GM23338 (cell line): Measurements from ENCODE around the gene SEMA3E. TPM values are rescaled to one million over a fixed set of nuclear protein-coding genes. Genes with fewer than 3 reads are reported as not detected.
A peak's percentile ranks its signal among the peaks of the same experiment; 100 is the strongest.

ENCODE experiments used
- ATAC-seq: fragments of 200-7000 bp; cut with Tn5 transposase; 3 replicates; pipeline ENCODE4 v1.9.1; 2020
- DNase-seq: peaks from one replicate; pipeline ENCODE4 v3.0.0-alpha.2; 2015; ENCODE audit warnings: low spot score
- H2AFZ ChIP-seq: fragments of 200-600 bp; sonication (generic); 2 replicates; pipeline ENCODE4 v1.8.0; 2016; ENCODE audit warnings: antibody characterized with exemption, mild to moderate bottlenecking, moderate library complexity
- H3F3A ChIP-seq: fragments of 200-600 bp; sonication (generic); replicated peaks from 2 replicates; pipeline ENCODE4 v1.8.0; 2017; ENCODE audit warnings: antibody characterized with exemption, mixed run types, low read depth
- H3K27ac ChIP-seq: fragments of 200-600 bp; sonication (generic); 2 replicates; pipeline ENCODE4 v1.6.1; 2016; ENCODE audit warnings: low read depth
- H3K27me3 ChIP-seq: fragments of 200-600 bp; sonication (generic); 2 replicates; pipeline ENCODE4 v1.8.0; 2016; ENCODE audit warnings: mild to moderate bottlenecking, mixed run types, moderate library complexity; ENCODE audit not compliant: insufficient read depth
- H3K36me3 ChIP-seq: fragments of 200-600 bp; sonication (generic); 2 replicates; pipeline ENCODE4 v1.8.0; 2016; ENCODE audit warnings: mild to moderate bottlenecking; ENCODE audit not compliant: insufficient read depth
- H3K4me1 ChIP-seq: fragments of 200-600 bp; sonication (generic); 2 replicates; pipeline ENCODE4 v1.8.0; 2016; ENCODE audit warnings: mild to moderate bottlenecking, moderate library complexity; ENCODE audit not compliant: insufficient read depth
- H3K4me2 ChIP-seq: fragments of 200-600 bp; sonication (generic); 2 replicates; pipeline ENCODE4 v1.7.1; 2017; ENCODE audit warnings: mixed run types
- H3K4me3 ChIP-seq: fragments of 200-600 bp; sonication (generic); 2 replicates; pipeline ENCODE4 v1.6.1; 2016; ENCODE audit warnings: mixed run types
- H3K79me2 ChIP-seq: fragments of 200-600 bp; sonication (generic); replicated peaks from 2 replicates; pipeline ENCODE4 v1.8.0; 2017; ENCODE audit warnings: mild to moderate bottlenecking; ENCODE audit not compliant: insufficient read depth
- H3K9me2 ChIP-seq: fragments of 200-600 bp; sonication (generic); 2 replicates; pipeline ENCODE4 v1.8.0; 2017; ENCODE audit not compliant: insufficient read depth
- H4K20me1 ChIP-seq: fragments of 200-600 bp; sonication (generic); replicated peaks from 2 replicates; pipeline ENCODE4 v1.8.0; 2017; ENCODE audit warnings: mild to moderate bottlenecking; ENCODE audit not compliant: insufficient read depth
- H3K27ac Mint-ChIP-seq: 2 replicates; pipeline ENCODE4 v1.8.0; 2020; ENCODE audit warnings: inconsistent platforms, mild to moderate bottlenecking, moderate library complexity, mixed read lengths
- H3K27me3 Mint-ChIP-seq: 3 replicates; pipeline ENCODE4 v1.8.0; 2022; ENCODE audit warnings: low read depth, mild to moderate bottlenecking, moderate library complexity, mixed read lengths, inconsistent platforms; ENCODE audit not compliant: insufficient read depth, poor library complexity
- H3K36me3 Mint-ChIP-seq: 3 replicates; pipeline ENCODE4 v1.8.0; 2021; ENCODE audit warnings: low read depth, mild to moderate bottlenecking, inconsistent platforms, moderate library complexity, mixed read lengths
- H3K4me1 Mint-ChIP-seq: 3 replicates; pipeline ENCODE4 v1.8.0; 2020; ENCODE audit warnings: mild to moderate bottlenecking, inconsistent platforms, mixed read lengths
- H3K4me3 Mint-ChIP-seq: 3 replicates; pipeline ENCODE4 v1.8.0; 2021; ENCODE audit warnings: moderate library complexity, mild to moderate bottlenecking, inconsistent platforms, mixed read lengths
- H3K9me3 Mint-ChIP-seq: 3 replicates; pipeline ENCODE4 v1.8.0; 2020; ENCODE audit warnings: moderate library complexity, mild to moderate bottlenecking, inconsistent platforms, mixed read lengths
- JUNB ChIP-seq: IDR thresholded peaks from one replicate; pipeline ENCODE4 v1.6.1; 2016; ENCODE audit warnings: antibody characterized with exemption; ENCODE audit not compliant: unreplicated experiment
- POLR2AphosphoS5 ChIP-seq: IDR thresholded peaks from 2 replicates; pipeline ENCODE4 v1.6.1; 2016; ENCODE audit warnings: antibody characterized with exemption, low read depth
- REST ChIP-seq: IDR thresholded peaks from one replicate; pipeline ENCODE4 v1.6.1; 2018; ENCODE audit warnings: antibody characterized with exemption; ENCODE audit not compliant: unreplicated experiment
- STAT1 ChIP-seq: IDR thresholded peaks from one replicate; pipeline ENCODE4 v1.6.1; 2016; ENCODE audit warnings: antibody characterized with exemption; ENCODE audit not compliant: unreplicated experiment
- ZNF114 ChIP-seq: fragments of 250-450 bp; sonication (Bioruptor Pico); IDR thresholded peaks from 2 replicates; pipeline ENCODE4 v1.5.0; 2020; ENCODE audit warnings: mild to moderate bottlenecking, moderate library complexity
- ZNF331 ChIP-seq: fragments of 250-450 bp; sonication (Bioruptor Pico); IDR thresholded peaks from 2 replicates; pipeline ENCODE4 v1.5.0; 2020; ENCODE audit warnings: low read depth, mild to moderate bottlenecking, moderate library complexity
- ZNF462 ChIP-seq: fragments of 250-450 bp; sonication (Bioruptor Pico); IDR thresholded peaks from 2 replicates; pipeline ENCODE4 v1.5.0; 2020; ENCODE audit warnings: mild to moderate bottlenecking, moderate library complexity
- polyA plus RNA-seq: library from polyadenylated mRNA; unstranded; fragments of >200 nt; fragmentation: Nextera tagmentation; extraction: Ambion mirVana; gene quantifications from 2 replicates; pipeline ENCODE4 v1.2.1, GENCODE V29; 2016
- total RNA-seq: library from RNA; depleted of rRNA; stranded (reverse); fragments of >200 nt; shearing (Covaris generic); gene quantifications from 2 replicates; pipeline ENCODE4 v1.2.3, GENCODE V29; 2014
- TF ChIP-seq, protein P1 (sequence below): IDR thresholded peaks from 2 replicates; pipeline ENCODE4 v1.6.1; 2016; ENCODE audit warnings: antibody characterized with exemption

The SEMA3E gene
- total and polyA plus RNA-seq, 2 experiments from 2014 or later, result 5.4 to 15.7 TPM

- no peaks in the 10 kb centered on the region for H3K79me2 ChIP-seq
- H3K27me3 Mint-ChIP-seq, result no peaks in the 10 kb centered on the region
- H3K27ac Mint-ChIP-seq, result peak overlapping the region; percentile 80
- no peak for TF ChIP-seq STAT1
- TF ChIP-seq REST, result no peak
- no peak for TF ChIP-seq JUNB
- 0 out of 2 replicates have a peak, but pooled peaks have one; percentile 3 for TF ChIP-seq ZNF462 (CRISPR knock-in tag)
- no peak for TF ChIP-seq ZNF114 (CRISPR knock-in tag)
- TF ChIP-seq, protein P1, sequence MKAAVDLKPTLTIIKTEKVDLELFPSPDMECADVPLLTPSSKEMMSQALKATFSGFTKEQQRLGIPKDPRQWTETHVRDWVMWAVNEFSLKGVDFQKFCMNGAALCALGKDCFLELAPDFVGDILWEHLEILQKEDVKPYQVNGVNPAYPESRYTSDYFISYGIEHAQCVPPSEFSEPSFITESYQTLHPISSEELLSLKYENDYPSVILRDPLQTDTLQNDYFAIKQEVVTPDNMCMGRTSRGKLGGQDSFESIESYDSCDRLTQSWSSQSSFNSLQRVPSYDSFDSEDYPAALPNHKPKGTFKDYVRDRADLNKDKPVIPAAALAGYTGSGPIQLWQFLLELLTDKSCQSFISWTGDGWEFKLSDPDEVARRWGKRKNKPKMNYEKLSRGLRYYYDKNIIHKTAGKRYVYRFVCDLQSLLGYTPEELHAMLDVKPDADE, result no peak
- TF ChIP-seq POLR2AphosphoS5, result no peak
- TF ChIP-seq ZNF331 (CRISPR knock-in tag), result no peak
- peaks cover 11% of the 10 kb centered on the region; the same call in 1 of the 2 replicates for H3K4me1 ChIP-seq
- peak; percentile 82 for ATAC-seq
- no peaks in the 10 kb centered on the region for H3F3A ChIP-seq
- H3K27ac ChIP-seq, result no peak overlapping the region
- no peaks in the 10 kb centered on the region for H4K20me1 ChIP-seq
- peaks cover 4% of the 10 kb centered on the region; the same call in 1 of the 2 replicates for H3K9me2 ChIP-seq
- H3K9me3 Mint-ChIP-seq, result peaks cover 8% of the 10 kb centered on the region
- H2AFZ ChIP-seq, result peak overlapping the region; percentile 100
- DNase-seq, result peak; percentile 74
- H3K4me1 Mint-ChIP-seq, result peaks cover 5% of the 10 kb centered on the region
- no peak overlapping the region for H3K4me3 Mint-ChIP-seq
- no peaks in the 10 kb centered on the region for H3K36me3 ChIP-seq
- no peak overlapping the region for H3K4me3 ChIP-seq
- no peaks in the 10 kb centered on the region for H3K27me3 ChIP-seq
- peaks cover 8% of the 10 kb centered on the region for H3K36me3 Mint-ChIP-seq
- H3K4me2 ChIP-seq, result peak overlapping the region; percentile 70
These were observed 19.6 kb downstream of the SEMA3E start for GRCh38 chr7:83629117-83629880.
